Measurements from ENCODE around the gene GCSH. TPM values are rescaled to one million over a fixed set of nuclear protein-coding genes. Genes with fewer than 3 reads are reported as not detected.
"Not testable (repeated sequence)": the region's sequence is repeated elsewhere in the genome, so short reads cannot be mapped to it uniquely, and the experiment has no call there.

The GCSH gene
- 5.5 and 7.7 TPM in 2 replicates for total RNA-seq

DNA sequence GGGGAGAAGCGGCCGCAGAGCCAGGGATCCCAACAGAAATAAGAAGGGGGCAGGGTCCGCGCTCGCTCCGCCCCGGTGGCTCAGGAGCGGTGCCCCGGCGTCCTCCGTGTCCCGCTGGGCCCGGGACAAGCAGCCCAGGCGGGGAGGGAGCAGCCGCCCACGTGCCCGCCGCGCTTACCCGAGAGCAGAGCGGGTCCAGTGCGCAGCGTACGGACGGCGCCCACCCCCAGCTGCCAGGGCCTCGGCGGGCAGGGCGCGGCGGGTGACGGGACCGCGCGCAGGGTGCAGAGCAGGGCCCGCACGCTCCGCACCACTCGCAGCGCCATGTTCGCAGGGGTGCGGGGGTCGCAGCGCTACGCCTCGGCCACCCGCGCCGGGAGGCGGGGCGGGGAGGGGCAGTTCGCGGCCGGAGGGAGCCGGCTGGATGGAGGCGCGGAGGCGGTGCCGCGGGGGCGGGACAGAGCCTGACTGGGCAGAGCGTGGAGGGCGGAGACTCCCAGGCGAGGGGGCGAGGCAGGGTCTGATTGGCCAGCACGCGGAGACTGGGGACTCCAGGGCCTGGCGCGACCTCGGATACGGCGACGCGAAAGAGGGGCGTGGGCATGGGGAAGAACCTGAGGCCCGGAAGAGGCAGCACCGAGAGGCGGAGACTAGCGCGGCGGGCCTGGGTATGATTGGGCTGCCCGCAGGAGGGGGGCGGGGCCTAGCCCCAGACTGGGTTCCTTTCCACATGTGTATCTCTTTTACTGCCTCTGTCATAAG is at the start of gene GCSH:
Gene GCSH (minus strand): TSS at position 443 of the 762 bp plus-strand sequence. CDS start 117 bp downstream, at position 326.
- intact Hi-C loops (cut with micrococcal nuclease), result loop anchor here (1.0 to 5.0 kb wide), 6 partner anchors 20 to 1076 kb away; partner anchors contain the start of genes ATMIN, GAN and MPHOSPH6

DNA sequence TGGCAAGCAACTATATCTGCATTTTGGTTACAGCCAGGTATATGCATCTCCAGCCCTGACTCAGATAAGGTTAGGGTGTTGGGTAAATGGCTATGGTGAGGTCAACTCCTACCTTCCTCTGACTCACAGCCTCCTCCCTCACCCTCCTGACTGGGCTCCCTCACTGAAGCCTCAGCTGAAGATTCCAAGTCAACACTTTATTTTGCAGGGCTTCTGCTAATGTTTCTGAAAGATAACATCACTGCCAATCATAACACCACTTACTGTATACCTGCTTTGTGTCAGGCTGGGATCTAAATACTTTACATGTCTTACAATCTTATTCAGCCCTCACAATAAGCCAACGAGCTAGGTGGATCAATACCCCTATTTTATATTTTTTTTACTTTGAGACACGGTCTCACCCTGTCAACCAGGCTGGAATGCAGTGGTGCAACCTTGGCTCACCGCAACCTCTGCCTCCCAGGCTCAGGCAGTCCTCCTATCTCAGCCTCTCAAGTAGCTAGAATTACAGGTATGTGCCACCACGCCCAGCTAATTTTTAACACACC is 47.8 kb upstream of the GCSH start:
- intact Hi-C loops (cut with micrococcal nuclease), result no loop called here

- intact Hi-C loops (cut with micrococcal nuclease), result no loop called here
Observed at GRCh38 chr16:81142864-81143263, 46.7 kb upstream of the GCSH start.

- intact Hi-C loops (cut with micrococcal nuclease), result no loop called here
Observed at GRCh38 chr16:81140930-81141780, 45.0 kb upstream of the GCSH start.

GRCh38 chr16:81138831-81139557 is 42.8 kb upstream of the GCSH start:
- intact Hi-C loops (cut with micrococcal nuclease), result no loop called here

- intact Hi-C loops (cut with micrococcal nuclease), result no loop called here
Observed at GRCh38 chr16:81137754-81138153, 41.6 kb upstream of the GCSH start.

GRCh38 chr16:81136390-81137335 is 40.5 kb upstream of the GCSH start:
- intact Hi-C loops (cut with micrococcal nuclease), result no loop called here

DNA sequence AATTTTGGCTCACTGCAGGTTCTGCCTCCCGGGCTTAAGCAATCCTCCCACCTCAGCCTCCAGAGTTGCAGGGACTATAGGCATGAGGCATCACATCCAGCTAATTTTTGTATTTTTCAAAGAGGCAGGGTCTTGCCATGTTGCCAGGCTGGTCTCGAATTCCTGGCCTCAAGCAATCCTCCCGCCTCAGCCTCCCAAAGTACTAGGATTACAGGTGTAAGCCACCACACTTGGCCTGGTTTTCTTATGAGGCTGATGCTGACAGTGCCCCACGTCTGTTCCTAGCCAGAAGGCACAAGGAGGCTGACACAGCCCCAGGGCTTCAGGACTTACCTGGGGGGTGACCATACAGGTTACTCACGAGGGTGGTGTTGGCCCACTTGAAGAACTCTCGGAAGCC is 33.9 kb upstream of the GCSH start:
- intact Hi-C loops (cut with micrococcal nuclease), result no loop called here

GRCh38 chr16:81128726-81129524 is 32.7 kb upstream of the GCSH start:
- intact Hi-C loops (cut with micrococcal nuclease), result no loop called here

- intact Hi-C loops (cut with micrococcal nuclease), result no loop called here
Observed at GRCh38 chr16:81127051-81127450, 30.9 kb upstream of the GCSH start.

- intact Hi-C loops (cut with micrococcal nuclease), result no loop called here
Observed at GRCh38 chr16:81123092-81123852, 27.1 kb upstream of the GCSH start.

DNA sequence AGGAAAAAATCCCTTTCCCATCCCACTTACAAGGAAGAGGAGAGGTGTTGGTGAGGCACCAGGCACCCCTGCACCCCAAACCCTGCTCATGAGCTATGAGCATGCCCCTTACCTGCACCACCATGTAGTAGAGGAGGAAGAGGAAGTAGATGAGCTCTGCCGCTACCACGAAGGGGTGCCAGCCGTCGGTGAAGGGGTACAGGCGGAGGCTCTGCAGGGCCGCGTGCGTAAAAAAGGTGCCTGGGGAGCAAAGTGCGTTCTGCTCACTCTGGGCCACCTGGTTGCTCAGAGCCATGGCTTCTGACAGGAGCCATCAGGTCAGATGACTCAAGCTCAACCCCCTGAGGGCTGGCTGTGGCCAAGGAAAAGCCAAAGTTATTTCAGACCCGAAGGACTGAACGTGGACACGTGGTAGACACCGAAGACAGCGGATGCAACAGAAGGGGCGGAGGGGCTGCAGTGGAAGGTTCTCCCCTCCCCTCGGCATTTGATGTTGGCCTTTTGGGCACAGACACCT is 25.3 kb upstream of the GCSH start:
- intact Hi-C loops (cut with micrococcal nuclease), result no loop called here

DNA sequence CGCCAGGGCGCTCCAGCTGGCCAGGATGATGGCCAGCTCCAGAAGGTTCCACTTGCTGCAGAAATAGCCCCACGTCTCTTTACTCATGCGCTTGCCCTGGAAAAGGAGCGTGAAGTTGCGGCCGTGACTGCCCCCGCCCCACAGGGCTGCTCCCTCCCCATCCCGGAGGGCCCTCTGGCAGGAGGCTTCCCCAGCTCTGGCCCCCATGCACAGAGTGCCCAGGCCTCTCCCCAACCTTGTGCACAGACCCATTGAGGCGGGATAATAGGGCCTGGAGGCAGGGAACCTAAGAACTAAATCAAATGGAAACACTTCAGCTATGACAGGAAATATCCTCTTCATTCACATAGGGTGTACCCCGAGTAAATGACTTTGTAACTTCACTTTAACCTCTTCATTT is 21.2 kb upstream of the GCSH start:
- intact Hi-C loops (cut with micrococcal nuclease), result no loop called here

- intact Hi-C loops (cut with micrococcal nuclease), result no loop called here
Observed at GRCh38 chr16:81116285-81116684, 20.1 kb upstream of the GCSH start.

- intact Hi-C loops (cut with micrococcal nuclease), result no loop called here
Observed at GRCh38 chr16:81112453-81112852, 16.3 kb upstream of the GCSH start.

- intact Hi-C loops (cut with micrococcal nuclease), result not testable (repeated sequence)
Observed at GRCh38 chr16:81109274-81109673, 13.1 kb upstream of the GCSH start.

DNA sequence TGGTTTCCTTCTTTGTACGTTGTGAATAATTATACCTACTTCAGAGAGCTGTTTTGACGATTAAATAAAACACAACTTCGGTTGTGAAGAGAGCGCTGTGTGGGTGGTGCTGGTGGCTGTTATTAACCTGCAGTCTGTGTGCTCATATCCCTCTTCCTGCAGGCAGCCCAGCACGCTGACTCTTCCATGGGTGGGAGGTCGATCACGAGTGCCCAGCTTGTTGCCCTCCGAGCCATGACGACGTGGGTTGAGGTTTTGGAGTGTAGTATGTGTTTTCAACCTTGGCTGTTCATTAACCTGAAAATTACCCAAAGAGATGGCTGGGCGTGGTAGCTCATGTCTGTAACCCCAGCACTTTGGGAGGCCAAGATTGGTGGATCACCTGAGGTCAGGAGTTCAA is 11.3 kb upstream of the GCSH start:
- intact Hi-C loops (cut with micrococcal nuclease), result no loop called here

DNA sequence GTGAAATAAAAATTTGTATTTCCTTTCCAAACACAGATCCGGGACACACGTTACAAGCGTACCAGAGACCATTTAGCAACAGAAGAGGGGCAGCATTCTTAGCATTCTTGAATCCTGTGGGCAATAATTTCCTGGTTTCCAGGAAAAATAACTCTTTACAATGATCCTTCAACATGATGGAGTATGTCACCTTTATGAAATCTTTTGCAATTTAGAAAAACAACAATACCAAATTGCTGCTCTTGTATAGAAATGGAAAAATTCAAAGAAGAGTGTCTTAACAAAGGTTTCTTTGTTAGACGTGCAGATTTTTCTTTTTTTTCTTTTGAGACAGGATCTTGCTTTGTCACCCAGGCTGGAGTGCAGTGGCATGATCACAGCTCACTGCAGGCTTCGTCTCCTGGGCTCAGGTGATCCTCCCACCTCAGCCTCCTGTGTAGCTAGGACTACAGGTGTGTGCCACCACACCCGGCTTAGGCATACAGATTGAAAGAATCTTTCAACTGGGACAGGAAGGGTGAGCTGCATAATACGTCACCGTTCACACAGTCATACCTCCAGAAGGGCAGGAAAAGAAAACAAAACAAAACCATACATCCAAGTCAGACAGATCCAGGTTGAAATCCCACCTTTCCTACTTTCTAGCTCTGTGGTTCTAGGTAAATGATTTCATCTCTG is 10.8 kb upstream of the GCSH start:
- intact Hi-C loops (cut with micrococcal nuclease), result no loop called here

Data from T-helper 1 cell treated with Interleukin-12 subunit alpha and Interleukin-12 subunit beta and Interleukin-4 antibody, amounts not matched to agents 30 ng/mL and 1 ng/mL, for 36 hours (primary cell).